Activated B cell treated with CpG ODN at 0.5 μM for 24 hours (primary cell): Measurements from ENCODE around the gene TRIM17. TPM values are rescaled to one million over a fixed set of nuclear protein-coding genes. Genes with fewer than 3 reads are reported as not detected.

ENCODE experiments used
- ATAC-seq: fragments of 200-7000 bp; cut with Tn5 transposase; one replicate; pipeline ENCODE4 v1.10.0; 2021; ENCODE audit warnings: low read depth, mild to moderate bottlenecking, moderate library complexity
- CTCF ChIA-PET: fragments of 350-600 bp; sonication (Branson Sonifier 250); formaldehyde crosslinking; loops from one replicate; lab custom pipeline; 2021; ENCODE audit warnings: antibody characterized with exemption; lab: Charles Lee
- POLR2A ChIA-PET: fragments of 350-600 bp; sonication (Branson Sonifier 250); formaldehyde crosslinking; loops from one replicate; lab custom pipeline; 2021; ENCODE audit warnings: antibody characterized with exemption; lab: Charles Lee
- DNase-seq: peaks from one replicate; pipeline ENCODE4 v3.0.0; 2022
- H3K27ac Mint-ChIP-seq: one replicate; pipeline ENCODE4 v1.8.0; 2020; ENCODE audit warnings: mixed read lengths
- H3K27me3 Mint-ChIP-seq: one replicate; pipeline ENCODE4 v1.8.0; 2021; ENCODE audit warnings: mixed read lengths
- H3K36me3 Mint-ChIP-seq: one replicate; pipeline ENCODE4 v1.8.0; 2021; ENCODE audit warnings: low read depth, mixed read lengths
- H3K4me1 Mint-ChIP-seq: one replicate; pipeline ENCODE4 v1.8.0; 2021; ENCODE audit warnings: mixed read lengths
- H3K4me3 Mint-ChIP-seq: one replicate; pipeline ENCODE4 v1.8.0; 2020; ENCODE audit warnings: mild to moderate bottlenecking, mixed read lengths
- H3K9me3 Mint-ChIP-seq: one replicate; pipeline ENCODE4 v1.8.0; 2020; ENCODE audit warnings: mixed read lengths
- CTCF ChIP-seq: fragments of 200-600 bp; IDR thresholded peaks from one replicate; pipeline ENCODE4 v1.8.0; 2022; ENCODE audit warnings: antibody characterized with exemption, mild to moderate bottlenecking
- intact Hi-C: fragments of 100-400 bp; cut with micrococcal nuclease; formaldehyde crosslinking; loops from one replicate; pipeline ENCODE4 v1.15.1; 2024
- total RNA-seq: library from RNA; stranded (reverse); gene quantifications from 2 replicates; pipeline ENCODE4 v1.2.3, GENCODE V29; 2022

TRIM17 gene
- total RNA-seq, 1 donor from 2014 or later: not detected

DNA sequence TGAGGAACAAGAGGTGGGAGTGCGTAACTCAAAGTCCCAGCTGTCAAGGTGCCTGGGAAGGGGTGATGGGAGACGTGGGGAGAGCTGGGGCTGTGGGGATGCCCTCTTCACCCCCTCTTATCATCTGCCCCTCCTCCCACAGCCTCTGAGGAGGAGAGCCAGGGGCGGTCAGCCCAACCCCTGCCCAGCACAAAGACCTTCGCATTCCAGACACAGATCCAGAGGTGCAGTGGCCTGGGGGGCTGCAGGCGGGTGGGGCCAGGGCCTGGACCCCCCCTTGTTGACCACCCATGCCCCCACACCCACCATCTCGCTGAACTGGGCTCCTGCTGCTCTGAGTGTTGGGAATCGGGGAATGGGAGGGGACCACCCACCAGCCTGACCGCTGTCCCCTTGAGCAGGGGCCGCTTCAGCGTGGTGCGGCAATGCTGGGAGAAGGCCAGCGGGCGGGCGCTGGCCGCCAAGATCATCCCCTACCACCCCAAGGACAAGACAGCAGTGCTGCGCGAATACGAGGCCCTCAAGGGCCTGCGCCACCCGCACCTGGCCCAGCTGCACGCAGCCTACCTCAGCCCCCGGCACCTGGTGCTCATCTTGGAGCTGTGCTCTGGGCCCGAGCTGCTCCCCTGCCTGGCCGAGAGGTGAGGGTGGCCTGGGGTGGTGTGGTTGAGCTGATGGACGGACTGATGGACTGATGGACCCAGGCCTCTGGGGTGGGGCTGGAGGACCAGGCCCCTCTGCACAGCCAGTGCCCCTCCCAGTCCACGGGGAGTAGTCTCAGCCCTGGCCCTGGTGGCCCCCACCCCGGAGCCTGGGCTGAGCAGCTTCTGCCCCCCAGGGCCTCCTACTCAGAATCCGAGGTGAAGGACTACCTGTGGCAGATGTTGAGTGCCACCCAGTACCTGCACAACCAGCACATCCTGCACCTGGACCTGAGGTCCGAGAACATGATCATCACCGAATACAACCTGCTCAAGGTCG lies 39.7 kb downstream of the TRIM17 start:
- H3K4me1 Mint-ChIP-seq: peaks cover 7% of the 10 kb centered on the region
- no peaks in the 10 kb centered on the region for H3K9me3 Mint-ChIP-seq
- H3K27ac Mint-ChIP-seq: no peak overlapping the region
- ATAC-seq (no peak), DNase-seq (no peak)
- ChIA-PET POLR2A (no interaction called here), CTCF (no interaction called here)
- peaks cover 22% of the 10 kb centered on the region for H3K27me3 Mint-ChIP-seq
- intact Hi-C loops: no loop called here
- H3K36me3 Mint-ChIP-seq: no peaks in the 10 kb centered on the region
- H3K4me3 Mint-ChIP-seq: no peak overlapping the region
- TF ChIP-seq CTCF: no peak

DNA sequence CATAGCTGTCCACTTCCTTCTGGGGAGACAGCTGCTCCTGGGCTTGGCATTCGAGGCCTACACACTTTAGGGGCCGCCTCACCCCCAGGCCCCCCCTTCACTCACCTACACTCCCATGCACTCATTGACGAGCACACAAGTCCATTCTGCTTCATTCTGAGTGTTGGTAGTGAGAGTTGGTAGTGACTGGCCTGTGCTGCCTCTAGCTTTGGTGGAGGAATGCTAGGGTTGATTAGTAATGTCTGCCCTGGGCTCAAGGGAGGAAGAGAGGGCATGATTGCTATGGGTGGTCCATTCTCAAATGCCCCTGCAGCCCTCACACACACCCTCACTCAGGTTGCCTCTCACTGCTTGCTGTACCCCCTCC lies 40.4 kb downstream of the TRIM17 start:
- ChIA-PET CTCF (no interaction called here), POLR2A (no interaction called here)
- no peak for ATAC-seq
- DNase-seq: no peak
- Mint-ChIP-seq H3K27me3 (peaks cover 22% of the 10 kb centered on the region), H3K4me3 (no peak overlapping the region), H3K4me1 (peaks cover 7% of the 10 kb centered on the region), H3K27ac (no peak overlapping the region), H3K9me3 (no peaks in the 10 kb centered on the region), H3K36me3 (no peaks in the 10 kb centered on the region)
- TF ChIP-seq CTCF: no peak
- intact Hi-C loops: no loop called here

GRCh38 chr1:228375578-228376261 lies 40.9 kb downstream of the TRIM17 start:
- ChIA-PET POLR2A (no interaction called here), CTCF (no interaction called here)
- peaks cover 7% of the 10 kb centered on the region for H3K4me1 Mint-ChIP-seq
- H3K4me3 Mint-ChIP-seq: no peak overlapping the region
- H3K9me3 Mint-ChIP-seq: no peaks in the 10 kb centered on the region
- no peak for ATAC-seq
- H3K36me3 Mint-ChIP-seq: no peaks in the 10 kb centered on the region
- TF ChIP-seq CTCF: no peak
- DNase-seq: no peak
- H3K27me3 Mint-ChIP-seq: peaks cover 17% of the 10 kb centered on the region
- intact Hi-C loops: no loop called here
- no peak overlapping the region for H3K27ac Mint-ChIP-seq

DNA sequence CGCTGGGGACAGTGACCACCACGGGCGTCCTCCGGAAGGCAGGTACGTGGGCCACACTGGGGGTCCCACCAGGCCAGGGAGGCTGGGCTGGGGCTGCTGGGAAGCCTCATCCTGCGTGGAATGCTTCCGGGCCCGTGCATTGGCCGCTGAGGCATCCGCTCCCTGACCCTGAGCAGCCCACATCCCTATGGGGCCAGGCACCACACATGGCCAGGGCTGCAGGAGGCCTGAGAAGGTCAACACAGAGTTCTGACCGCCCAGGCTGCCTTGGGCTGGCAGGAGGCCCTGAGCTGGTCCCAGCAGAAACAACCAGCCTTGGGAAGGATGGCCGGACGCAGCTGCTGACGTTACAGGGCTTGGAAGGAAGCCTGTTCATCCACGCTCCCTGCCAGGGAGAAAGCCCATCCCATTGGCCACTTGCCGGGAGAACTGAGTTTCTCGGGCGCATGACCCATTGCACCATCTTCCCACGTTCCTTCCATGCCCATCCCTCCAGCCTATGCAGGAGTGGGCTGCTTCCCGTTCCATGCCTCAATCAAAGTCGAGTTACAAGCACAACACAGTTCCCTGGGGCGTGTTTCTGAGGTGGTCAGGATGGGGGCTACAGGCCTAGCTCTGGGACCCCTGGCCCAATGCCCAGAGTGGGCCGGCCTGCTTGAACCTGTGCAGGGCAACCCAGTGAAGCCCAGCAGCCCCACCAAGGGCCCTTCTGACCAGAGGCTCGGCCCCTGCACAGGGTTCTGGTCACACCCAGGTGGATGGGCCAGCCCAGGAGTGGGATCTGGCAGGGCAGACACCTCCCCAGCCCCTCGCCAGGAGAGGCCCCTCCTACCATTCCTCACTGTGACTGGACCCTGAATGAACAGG lies 41.7 kb downstream of the TRIM17 start:
- TF ChIP-seq CTCF: no peak
- DNase-seq (no peak), ATAC-seq (no peak)
- Mint-ChIP-seq H3K27me3 (peaks cover 14% of the 10 kb centered on the region), H3K36me3 (no peaks in the 10 kb centered on the region), H3K27ac (no peak overlapping the region), H3K4me3 (no peak overlapping the region), H3K9me3 (no peaks in the 10 kb centered on the region), H3K4me1 (peaks cover 7% of the 10 kb centered on the region)
- intact Hi-C loops: no loop called here
- CTCF ChIA-PET: no interaction called here
- POLR2A ChIA-PET: no interaction called here
